HCT116 (cell line): ENCODE measurements around the gene ZNF276. TPM values are rescaled to one million over a fixed set of nuclear protein-coding genes. Genes with fewer than 3 reads are reported as not detected.
"Not testable (repeated sequence)": the region's sequence is repeated elsewhere in the genome, so short reads cannot be mapped to it uniquely, and the experiment has no call there.

Experiments used
- ATAC-seq: fragments of 200-7000 bp; cut with Tn5 transposase; 2 replicates; pipeline ENCODE4 v1.9.1; 2020; ENCODE audit warnings: mild to moderate bottlenecking, moderate library complexity
- BruUV-seq: library from RNA; stranded (reverse); fragments of 400-500 nt; replicated peaks from 2 replicates; lab custom pipeline; 2021; lab: Mats Ljungman, UMichigan
- CTCF ChIA-PET: fragments of 300-600 bp; sonication (Branson Sonifier 250); formaldehyde crosslinking; loops from one replicate; lab custom pipeline; 2021; ENCODE audit warnings: antibody characterized with exemption; lab: Charles Lee
- POLR2A ChIA-PET: fragments of 300-600, 350-600 bp; sonication (Branson Sonifier 250); formaldehyde crosslinking; loops from one replicate; lab custom pipeline; 2021; ENCODE audit warnings: antibody characterized with exemption; lab: Charles Lee
- RAD21 ChIA-PET, 2 experiments: fragments of 300-600 bp; sonication (Branson Sonifier 250); formaldehyde crosslinking; loops; one replicate each; lab custom pipeline; 2023; ENCODE audit warnings: low total read pairs in 2 of 2; ENCODE audit not compliant: uncharacterized antibody in 2 of 2, unreplicated experiment in 2 of 2, low non-redundant PET in 1 of 2; lab: Charles Lee
- DNase-seq: peaks from one replicate; pipeline ENCODE4 v3.0.0-alpha.2; 2010; ENCODE audit warnings: low read depth, low spot score
- H2AFZ ChIP-seq: fragments of 200-600 bp; shearing (Covaris generic), sonication (generic); 2 replicates; pipeline ENCODE4 v1.6.1; 2017; ENCODE audit warnings: low read depth, mixed run types, mixed read lengths, antibody characterized with exemption, low read length; ENCODE audit not compliant: poor library complexity, severe bottlenecking
- H3K27ac ChIP-seq: 2 replicates; pipeline ENCODE4 v1.5.1; 2012; ENCODE audit warnings: low read depth, low read length
- H3K27me3 ChIP-seq: fragments of 200-600 bp; sonication (generic); 2 replicates; pipeline ENCODE4 v1.6.1; 2016; ENCODE audit warnings: mixed run types, low read length, mixed read lengths; ENCODE audit not compliant: insufficient read depth
- H3K36me3 ChIP-seq, 2 experiments: fragments of 200-500 bp in 1 of 2; fragments of 200-600 bp in 1 of 2; sonication (Bioruptor generic) in 1 of 2; sonication (generic) in 1 of 2; 2 replicates each; pipeline versions ENCODE4 v1.5.1 to v1.6.1; 2014 to 2016; ENCODE audit warnings: low read length in 2 of 2, inconsistent platforms in 1 of 2, mixed read lengths in 1 of 2, mixed run types in 1 of 2; ENCODE audit not compliant: insufficient read depth in 2 of 2, control insufficient read depth in 1 of 2
- H3K4me1 ChIP-seq, 2 experiments: fragments of 200-600 bp in 1 of 2; sonication (generic) in 1 of 2; 2 replicates each; pipeline versions ENCODE4 v1.5.1 to v1.6.1; 2012 to 2017; ENCODE audit warnings: low read length in 2 of 2, inconsistent platforms in 1 of 2, mild to moderate bottlenecking in 1 of 2, mixed read lengths in 1 of 2, mixed run types in 1 of 2, moderate library complexity in 1 of 2; ENCODE audit not compliant: insufficient read depth in 2 of 2, control insufficient read depth in 1 of 2
- H3K4me2 ChIP-seq: fragments of 200-600 bp; sonication (generic); 2 replicates; pipeline ENCODE4 v1.6.1; 2017; ENCODE audit warnings: mixed run types, low read length, mixed read lengths
- H3K4me3 ChIP-seq, 2 experiments: fragments of 200-600 bp in 1 of 2; sonication (generic) in 1 of 2; replicated peaks in 1 of 2; 2 replicates each; pipeline ENCODE4 v1.5.1; 2011 to 2016; ENCODE audit warnings: low read length in 2 of 2, control low read depth in 1 of 2, low read depth in 1 of 2, mild to moderate bottlenecking in 1 of 2, mixed read lengths in 1 of 2, mixed run types in 1 of 2
- H3K79me2 ChIP-seq: fragments of 200-600 bp; sonication (generic); 2 replicates; pipeline ENCODE4 v1.6.1; 2017; ENCODE audit warnings: mild to moderate bottlenecking, mixed run types, low read length, moderate library complexity, mixed read lengths; ENCODE audit not compliant: insufficient read depth
- H3K9ac ChIP-seq: fragments of 200-600 bp; sonication (generic); 2 replicates; pipeline ENCODE4 v1.6.1; 2016; ENCODE audit warnings: low read length, mixed read lengths
- H3K9me2 ChIP-seq: fragments of 200-600 bp; sonication (generic), shearing (Covaris generic); 2 replicates; pipeline ENCODE4 v1.6.1; 2017; ENCODE audit warnings: mixed run types, mild to moderate bottlenecking, moderate library complexity; ENCODE audit not compliant: insufficient read depth
- H3K9me3 ChIP-seq, 2 experiments: fragments of 200-500 bp in 1 of 2; fragments of 200-600 bp in 1 of 2; sonication (Bioruptor generic) in 1 of 2; sonication (generic) in 1 of 2; 2 replicates each; pipeline ENCODE4 v1.6.1; 2014 to 2017; ENCODE audit warnings: low read length in 2 of 2, mixed read lengths in 2 of 2, inconsistent platforms in 1 of 2, low read depth in 1 of 2, mild to moderate bottlenecking in 1 of 2, mixed run types in 1 of 2, moderate library complexity in 1 of 2; ENCODE audit not compliant: control insufficient read depth in 1 of 2, insufficient read depth in 1 of 2
- H4K20me1 ChIP-seq: fragments of 200-600 bp; sonication (generic), shearing (Covaris generic); 2 replicates; pipeline ENCODE4 v1.6.1; 2017; ENCODE audit warnings: mixed run types, mild to moderate bottlenecking, moderate library complexity; ENCODE audit not compliant: insufficient read depth
- CBX3 ChIP-seq: IDR thresholded peaks from 2 replicates; pipeline ENCODE4 v1.6.1; 2012; ENCODE audit warnings: low read depth
- EGR1 ChIP-seq: IDR thresholded peaks from 2 replicates; pipeline ENCODE4 v1.6.1; 2012; ENCODE audit warnings: low read depth
- FOSL1 ChIP-seq: IDR thresholded peaks from 2 replicates; pipeline ENCODE4 v1.6.1; 2012; ENCODE audit warnings: low read depth
- JUND ChIP-seq: IDR thresholded peaks from 2 replicates; pipeline ENCODE4 v1.6.1; 2012
- SRF ChIP-seq: IDR thresholded peaks from 2 replicates; pipeline ENCODE4 v1.6.1; 2012; ENCODE audit warnings: low read depth
- TCF7L2 ChIP-seq: IDR thresholded peaks from 2 replicates; pipeline ENCODE4 v1.7.0; 2011; ENCODE audit warnings: borderline replicate concordance, inconsistent platforms; ENCODE audit not compliant: insufficient read depth, insufficient read length; ENCODE audit errors: extremely low read depth
- YY1 ChIP-seq: IDR thresholded peaks from 2 replicates; pipeline ENCODE4 v1.6.1; 2011; ENCODE audit warnings: low read length, low read depth, moderate library complexity, mild to moderate bottlenecking; ENCODE audit not compliant: insufficient replicate concordance; ENCODE audit errors: extremely low read depth
- ZFX ChIP-seq: fragments of 450-650 bp; IDR thresholded peaks from 2 replicates; pipeline ENCODE4 v1.6.1; 2017
- intact Hi-C: fragments of 100-400 bp; cut with micrococcal nuclease; formaldehyde crosslinking; loops from 2 replicates; pipeline ENCODE4 v1.10.0; 2022
- total RNA-seq: library from RNA; stranded (reverse); gene quantifications from one replicate; pipeline ENCODE4 v1.2.1, GENCODE V29; 2021; ENCODE audit not compliant: unreplicated experiment
- TF ChIP-seq, protein P1 (sequence below): IDR thresholded peaks from 2 replicates; pipeline ENCODE4 v1.6.1; 2012
- TF ChIP-seq, protein P2 (sequence below): IDR thresholded peaks from 2 replicates; pipeline ENCODE4 v1.6.1; 2012; ENCODE audit warnings: low read depth

The ZNF276 gene
- total RNA-seq, 1 experiment from 2014 or later, result 49.9 TPM

DNA sequence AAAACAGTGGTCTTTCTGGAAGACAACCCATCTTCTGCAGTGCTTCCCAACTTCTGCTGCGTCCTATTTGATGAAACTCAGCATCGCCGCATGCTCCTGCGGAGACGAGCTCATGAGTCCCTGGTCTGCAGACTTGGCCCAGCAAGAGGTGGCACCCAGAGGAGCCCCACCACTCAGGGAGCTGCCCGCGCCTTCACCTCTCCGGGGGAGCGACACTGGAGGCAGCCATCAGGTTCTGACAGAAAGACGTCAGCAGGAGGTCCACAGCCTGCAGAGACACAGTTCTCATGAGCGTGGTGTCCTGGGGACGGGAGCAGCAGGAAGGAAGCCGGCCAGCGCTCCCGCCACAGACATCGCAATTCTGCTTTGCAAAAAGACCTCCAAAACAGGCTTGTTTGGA lies 49.0 kb downstream of the ZNF276 start:
- ChIA-PET RAD21 (no interaction called here), CTCF (no interaction called here), POLR2A (no interaction called here)
- H3K4me1 ChIP-seq, result no peaks in the 10 kb centered on the region
- no peak overlapping the region for H2AFZ ChIP-seq
- H3K4me3 ChIP-seq, result no peak overlapping the region
- no peaks in the 10 kb centered on the region for H3K9me2 ChIP-seq
- DNase-seq, result no peak
- no peaks in the 10 kb centered on the region for H3K27me3 ChIP-seq
- no TSS peak for BruUV-seq
- no peak overlapping the region for H3K9ac ChIP-seq
- H3K27ac ChIP-seq, result no peak overlapping the region
- no peak overlapping the region for H3K4me2 ChIP-seq
- peaks cover 65 to 91% of the 10 kb centered on the region in 2 experiments for H3K36me3 ChIP-seq
- H3K9me3 ChIP-seq, result no peaks in the 10 kb centered on the region
- H4K20me1 ChIP-seq, result no peaks in the 10 kb centered on the region
- no peak for ATAC-seq
- TF ChIP-seq YY1 (no peak), SRF (no peak), JUND (no peak), EGR1 (no peak), CBX3 (no peak), TCF7L2 (no peak), ZFX (no peak), FOSL1 (no peak)
- TF ChIP-seq, protein P1, sequence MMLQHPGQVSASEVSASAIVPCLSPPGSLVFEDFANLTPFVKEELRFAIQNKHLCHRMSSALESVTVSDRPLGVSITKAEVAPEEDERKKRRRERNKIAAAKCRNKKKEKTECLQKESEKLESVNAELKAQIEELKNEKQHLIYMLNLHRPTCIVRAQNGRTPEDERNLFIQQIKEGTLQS, result no peak
- H3K79me2 ChIP-seq, result peaks cover 24% of the 10 kb centered on the region; the same call in 1 of the 2 replicates
- intact Hi-C loops, result no loop called here

DNA sequence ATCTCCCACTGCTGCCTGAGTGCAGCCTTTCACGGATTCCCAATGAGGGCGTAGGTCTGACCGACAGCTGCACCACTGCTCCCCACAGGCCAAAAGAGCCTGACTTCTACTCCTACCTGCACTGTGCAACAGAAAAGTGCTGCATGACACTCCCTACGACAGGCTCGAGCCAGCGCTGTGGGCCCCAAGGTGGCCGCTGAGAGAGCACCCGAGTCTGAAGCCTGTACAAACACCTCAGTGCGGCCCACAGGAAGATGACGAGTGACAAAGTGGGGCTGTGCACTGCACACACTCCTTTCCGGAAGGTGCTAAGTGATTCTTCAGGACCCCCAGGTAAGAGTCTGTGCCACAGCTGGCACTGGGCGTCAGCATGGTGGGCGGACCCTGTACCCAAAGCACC lies 53.9 kb downstream of the ZNF276 start:
- no TSS peak for BruUV-seq
- DNase-seq, result no peak
- Histone ChIP-seq H2AFZ (no peak overlapping the region), H3K9me3 (no peaks in the 10 kb centered on the region), H3K9ac (no peak overlapping the region), H3K79me2 (peaks cover 15% of the 10 kb centered on the region; the same call in 1 of the 2 replicates), H3K4me3 (no peak overlapping the region), H3K9me2 (no peaks in the 10 kb centered on the region), H3K4me1 (no peaks in the 10 kb centered on the region), H3K4me2 (no peak overlapping the region), H3K27ac (no peak overlapping the region), H4K20me1 (no peaks in the 10 kb centered on the region), H3K27me3 (no peaks in the 10 kb centered on the region), H3K36me3 (peaks cover 56 to 83% of the 10 kb centered on the region in 2 experiments)
- TF ChIP-seq, protein P1, result no peak
- TF ChIP-seq, protein P2, sequence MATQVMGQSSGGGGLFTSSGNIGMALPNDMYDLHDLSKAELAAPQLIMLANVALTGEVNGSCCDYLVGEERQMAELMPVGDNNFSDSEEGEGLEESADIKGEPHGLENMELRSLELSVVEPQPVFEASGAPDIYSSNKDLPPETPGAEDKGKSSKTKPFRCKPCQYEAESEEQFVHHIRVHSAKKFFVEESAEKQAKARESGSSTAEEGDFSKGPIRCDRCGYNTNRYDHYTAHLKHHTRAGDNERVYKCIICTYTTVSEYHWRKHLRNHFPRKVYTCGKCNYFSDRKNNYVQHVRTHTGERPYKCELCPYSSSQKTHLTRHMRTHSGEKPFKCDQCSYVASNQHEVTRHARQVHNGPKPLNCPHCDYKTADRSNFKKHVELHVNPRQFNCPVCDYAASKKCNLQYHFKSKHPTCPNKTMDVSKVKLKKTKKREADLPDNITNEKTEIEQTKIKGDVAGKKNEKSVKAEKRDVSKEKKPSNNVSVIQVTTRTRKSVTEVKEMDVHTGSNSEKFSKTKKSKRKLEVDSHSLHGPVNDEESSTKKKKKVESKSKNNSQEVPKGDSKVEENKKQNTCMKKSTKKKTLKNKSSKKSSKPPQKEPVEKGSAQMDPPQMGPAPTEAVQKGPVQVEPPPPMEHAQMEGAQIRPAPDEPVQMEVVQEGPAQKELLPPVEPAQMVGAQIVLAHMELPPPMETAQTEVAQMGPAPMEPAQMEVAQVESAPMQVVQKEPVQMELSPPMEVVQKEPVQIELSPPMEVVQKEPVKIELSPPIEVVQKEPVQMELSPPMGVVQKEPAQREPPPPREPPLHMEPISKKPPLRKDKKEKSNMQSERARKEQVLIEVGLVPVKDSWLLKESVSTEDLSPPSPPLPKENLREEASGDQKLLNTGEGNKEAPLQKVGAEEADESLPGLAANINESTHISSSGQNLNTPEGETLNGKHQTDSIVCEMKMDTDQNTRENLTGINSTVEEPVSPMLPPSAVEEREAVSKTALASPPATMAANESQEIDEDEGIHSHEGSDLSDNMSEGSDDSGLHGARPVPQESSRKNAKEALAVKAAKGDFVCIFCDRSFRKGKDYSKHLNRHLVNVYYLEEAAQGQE, result no peak
- ChIA-PET CTCF (interaction anchor here (0.6 kb wide), 1 partner anchor 133 kb away, joined by 3 read pairs; no protein-coding TSS in a partner anchor), POLR2A (no interaction called here), RAD21 (no interaction called here)
- intact Hi-C loops, result no loop called here
- no peak for ATAC-seq

DNA sequence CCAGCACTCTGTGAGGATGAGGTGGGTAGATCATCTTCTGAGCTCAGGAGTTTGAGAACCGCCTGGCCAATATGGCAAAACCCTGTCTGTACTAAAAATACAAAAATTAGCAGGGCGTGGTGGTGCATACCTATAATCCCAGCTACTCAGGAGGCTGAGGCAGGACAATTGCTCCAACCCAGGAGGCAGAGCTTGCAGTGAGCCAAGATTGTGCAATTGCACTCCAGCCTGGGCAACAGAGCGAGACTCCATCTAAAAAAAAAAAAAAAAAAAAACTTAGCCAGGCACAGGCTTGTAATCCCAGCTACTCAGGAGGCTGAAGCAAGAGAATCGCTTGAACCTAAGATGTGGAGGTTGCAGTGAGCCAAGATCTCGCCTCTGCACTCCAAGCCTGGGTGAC lies 56.9 kb downstream of the ZNF276 start:
- H3K9me3 ChIP-seq, H3K9ac ChIP-seq, BruUV-seq, H3K27ac ChIP-seq, H2AFZ ChIP-seq, H3K4me1 ChIP-seq, H3K4me2 ChIP-seq, intact Hi-C loops, H4K20me1 ChIP-seq, H3K4me3 ChIP-seq, H3K27me3 ChIP-seq, H3K9me2 ChIP-seq, RAD21 ChIA-PET, DNase-seq, ATAC-seq: not testable (repeated sequence)
- POLR2A ChIA-PET, result interaction anchor here (0.6 kb wide), 1 partner anchor 10 kb away, joined by 5 read pairs; no protein-coding TSS in a partner anchor
- Histone ChIP-seq H3K79me2 (peaks cover 10% of the 10 kb centered on the region; the same call in 1 of the 2 replicates), H3K36me3 (peaks cover 44 to 66% of the 10 kb centered on the region in 2 experiments)
- CTCF ChIA-PET, result interaction anchor here (1.1 kb wide), 1 partner anchor 83 kb away, joined by 3 read pairs; no protein-coding TSS in a partner anchor
